Prostate gland (tissue), 2 donors: ENCODE results near the gene PRR14L. TPM values are rescaled to one million over a fixed set of nuclear protein-coding genes. Genes with fewer than 3 reads are reported as not detected.
"Not testable (repeated sequence)": the region's sequence is repeated elsewhere in the genome, so short reads cannot be mapped to it uniquely, and the experiment has no call there.

Experiments used
- DNase-seq: peaks from one replicate; pipeline ENCODE4 v3.0.0-alpha.2; 2019; ENCODE audit warnings: low spot score
- H3K27ac ChIP-seq, 2 donors: fragments of 200-600 bp; sonication (generic); 2 replicates each; pipeline ENCODE4 v1.5.1; 2017 to 2019
- H3K27me3 ChIP-seq: fragments of 200-600 bp; sonication (generic); replicated peaks from 2 replicates; pipeline ENCODE4 v1.5.1; 2019; ENCODE audit not compliant: insufficient read depth
- H3K36me3 ChIP-seq, 2 donors: fragments of 200-600 bp; sonication (generic); 1 replicate in 1 of 2; 2 replicates in 1 of 2; pipeline versions ENCODE4 v1.5.1 to v1.8.1; 2017 to 2019
- H3K4me1 ChIP-seq: fragments of 200-600 bp; sonication (generic); replicated peaks from 2 replicates; pipeline ENCODE4 v1.5.1; 2019
- H3K4me3 ChIP-seq, 2 donors: fragments of 200-600 bp; sonication (generic); 2 replicates each; pipeline ENCODE4 v1.5.1; 2017 to 2019
- H3K9me3 ChIP-seq: fragments of 200-600 bp; sonication (generic); 2 replicates; pipeline ENCODE4 v1.5.1; 2017
- CTCF ChIP-seq, 4 experiments: fragments of 200-600 bp in 2 of 4; fragments of 450-650 bp in 2 of 4; sonication (generic) in 2 of 4; IDR thresholded peaks; 1 replicate in 3 of 4; 2 replicates in 1 of 4; pipeline ENCODE4 v1.5.1; 2016 to 2019; ENCODE audit warnings: antibody characterized with exemption in 4 of 4, mild to moderate bottlenecking in 2 of 4, moderate library complexity in 2 of 4
- POLR2A ChIP-seq: fragments of 450-650 bp; IDR thresholded peaks from one replicate; pipeline ENCODE4 v1.6.1; 2016; ENCODE audit warnings: antibody characterized with exemption, mild to moderate bottlenecking
- POLR2AphosphoS5 ChIP-seq: sonication (generic); formaldehyde crosslinking; IDR thresholded peaks from one replicate; pipeline ENCODE4 v1.6.1; 2017; ENCODE audit warnings: antibody characterized with exemption
- WGBS: methylation state at CpG from one replicate; pipeline ENCODE4 v1.1.5; 2018; 5-methylcytosine and 5-hydroxymethylcytosine counted together
- intact Hi-C: fragments of 100-400 bp; cut with DNase I; formaldehyde crosslinking; loops from one replicate; pipeline ENCODE4 v1.14.2; 2022
- total RNA-seq, 2 donors: library from RNA; depleted of rRNA; stranded (reverse); fragments of >200 nt; gene quantifications; one replicate each; pipeline ENCODE4 v1.1.0, GENCODE V29; 2016

The PRR14L gene
- total RNA-seq, 2 donors from 2014 or later: 17.7 to 42.4 TPM

GRCh38 chr22:31728857-31729256 is 21.1 kb downstream of the PRR14L start:
- no peak for DNase-seq
- Histone ChIP-seq H3K27me3 (no peaks in the 10 kb centered on the region), H3K4me3 (no peak overlapping the region), H3K27ac (no peak overlapping the region), H3K36me3 (no peaks in the 10 kb centered on the region), H3K9me3 (no peaks in the 10 kb centered on the region), H3K4me1 (no peaks in the 10 kb centered on the region)
- TF ChIP-seq POLR2AphosphoS5 (no peak), CTCF (IDR thresholded peaks at IDR 0.05) (no peak), POLR2A (no peak)
- intact Hi-C loops: no loop called here
- WGBS: 96% methylated on average over 4 of the region's 4 CpGs

- Histone ChIP-seq H3K4me1 (no peaks in the 10 kb centered on the region), H3K4me3 (no peak overlapping the region), H3K9me3 (no peaks in the 10 kb centered on the region), H3K27me3 (no peaks in the 10 kb centered on the region), H3K27ac (no peak overlapping the region), H3K36me3 (no peaks in the 10 kb centered on the region)
- TF ChIP-seq POLR2AphosphoS5: no peak
- TF ChIP-seq CTCF (IDR thresholded peaks at IDR 0.05): no peak
- TF ChIP-seq POLR2A: no peak
- 49% methylated on average over 3 of the region's 3 CpGs for WGBS
- no peak for DNase-seq
- intact Hi-C loops: no loop called here
Observed at GRCh38 chr22:31726692-31727091, 23.2 kb downstream of the PRR14L start.

GRCh38 chr22:31723723-31724122 is 26.2 kb downstream of the PRR14L start:
- Histone ChIP-seq H3K4me1 (no peaks in the 10 kb centered on the region), H3K9me3 (no peaks in the 10 kb centered on the region), H3K4me3 (no peak overlapping the region), H3K27me3 (no peaks in the 10 kb centered on the region), H3K36me3 (no peaks in the 10 kb centered on the region), H3K27ac (no peak overlapping the region)
- DNase-seq: no peak
- TF ChIP-seq CTCF (IDR thresholded peaks at IDR 0.05) (no peak), POLR2A (no peak), POLR2AphosphoS5 (no peak)
- 95% methylated on average over 5 of the region's 5 CpGs for WGBS
- intact Hi-C loops: no loop called here

- Histone ChIP-seq H3K27ac (no peak overlapping the region), H3K27me3 (no peaks in the 10 kb centered on the region), H3K4me1 (no peaks in the 10 kb centered on the region), H3K36me3 (no peaks in the 10 kb centered on the region), H3K4me3 (no peak overlapping the region), H3K9me3 (no peaks in the 10 kb centered on the region)
- TF ChIP-seq CTCF (IDR thresholded peaks at IDR 0.05) (no peak), POLR2A (no peak), POLR2AphosphoS5 (no peak)
- DNase-seq: no peak
- 84% methylated on average over 7 of the region's 7 CpGs for WGBS
- intact Hi-C loops: no loop called here
Observed at GRCh38 chr22:31719850-31720471, 30.0 kb downstream of the PRR14L start.

DNA sequence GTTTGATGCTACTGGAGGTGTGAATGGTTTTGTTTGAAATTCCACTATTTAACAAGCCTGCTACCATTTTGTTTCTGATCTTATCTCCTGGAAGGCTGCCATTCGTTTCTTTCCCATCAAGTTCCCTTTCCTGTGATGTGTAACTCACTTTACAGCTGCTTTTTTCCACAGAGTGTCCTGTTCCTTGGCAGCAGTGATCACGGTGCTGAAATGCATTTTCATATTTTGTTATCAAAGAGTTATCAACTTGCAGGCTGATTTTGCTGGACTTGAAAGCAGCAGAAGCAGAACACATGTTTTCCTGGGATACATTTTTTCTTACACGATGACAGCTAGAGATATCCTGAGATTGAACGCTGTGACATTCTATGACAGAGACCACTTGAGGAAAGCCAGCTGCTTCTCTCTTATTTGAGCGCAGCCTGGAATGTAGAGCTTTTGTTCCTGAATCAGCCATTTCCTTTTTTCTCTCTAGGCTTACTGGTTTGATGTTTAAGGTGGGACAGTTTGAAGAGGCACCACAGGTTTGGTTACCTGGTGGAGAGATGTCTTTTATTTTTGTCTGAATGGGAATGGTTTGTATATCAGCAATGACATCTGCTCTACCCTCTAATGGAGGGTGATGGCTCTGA is 34.7 kb downstream of the PRR14L start:
- no peak for DNase-seq
- intact Hi-C loops: no loop called here
- no peak for TF ChIP-seq CTCF (IDR thresholded peaks at IDR 0.05)
- TF ChIP-seq POLR2AphosphoS5: no peak
- TF ChIP-seq POLR2A: no peak
- no peak overlapping the region for H3K4me3 ChIP-seq
- no peak overlapping the region for H3K27ac ChIP-seq
- peaks cover 0 to 6% of the 10 kb centered on the region in 2 donors for H3K36me3 ChIP-seq
- H3K4me1 ChIP-seq: no peaks in the 10 kb centered on the region
- whole genome bisulfite sequencing: 43% methylated on average over 5 of the region's 5 CpGs
- H3K27me3 ChIP-seq: no peaks in the 10 kb centered on the region
- H3K9me3 ChIP-seq: no peaks in the 10 kb centered on the region

DNA sequence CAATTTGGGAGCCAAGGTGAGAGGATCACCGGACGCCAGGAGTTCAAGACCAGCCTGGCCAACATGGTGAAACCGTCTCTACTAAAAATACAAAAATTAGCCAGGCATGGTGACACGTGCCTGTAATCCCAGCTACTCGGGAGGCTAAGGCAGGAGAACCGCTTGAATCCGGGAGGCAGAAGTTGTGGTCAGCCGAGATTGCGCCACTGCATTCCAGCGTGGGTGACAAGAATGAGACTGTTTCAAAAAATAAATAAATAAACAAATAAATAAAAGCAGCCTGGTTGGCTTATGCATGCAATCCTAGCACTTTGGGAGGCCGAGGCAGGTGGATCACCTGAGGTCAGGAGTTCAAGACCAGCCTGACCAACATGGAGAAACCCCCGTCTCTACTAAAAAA is 38.7 kb downstream of the PRR14L start:
- H3K27ac ChIP-seq, intact Hi-C loops, DNase-seq, H3K4me1 ChIP-seq, H3K36me3 ChIP-seq, H3K9me3 ChIP-seq, H3K27me3 ChIP-seq, H3K4me3 ChIP-seq: not testable (repeated sequence)
- WGBS: 93% methylated on average over 12 of the region's 12 CpGs
